Measurements from ENCODE around the gene C11orf21. TPM values are rescaled to one million over a fixed set of nuclear protein-coding genes. Genes with fewer than 3 reads are reported as not detected.

Gene C11orf21
- total RNA-seq, 1 donor, result not detected

- no peak for TF ChIP-seq CTCF (IDR thresholded peaks at IDR 0.05; ENCODE audit: insufficient read depth, low read length)
- DNase-seq (ENCODE audit: low read depth), result no peak
- no peak overlapping the region for H3K4me3 ChIP-seq (ENCODE audit: low read depth, low read length)
Measured at GRCh38 chr11:2273311-2273710, 28.4 kb downstream of the C11orf21 start.

DNA sequence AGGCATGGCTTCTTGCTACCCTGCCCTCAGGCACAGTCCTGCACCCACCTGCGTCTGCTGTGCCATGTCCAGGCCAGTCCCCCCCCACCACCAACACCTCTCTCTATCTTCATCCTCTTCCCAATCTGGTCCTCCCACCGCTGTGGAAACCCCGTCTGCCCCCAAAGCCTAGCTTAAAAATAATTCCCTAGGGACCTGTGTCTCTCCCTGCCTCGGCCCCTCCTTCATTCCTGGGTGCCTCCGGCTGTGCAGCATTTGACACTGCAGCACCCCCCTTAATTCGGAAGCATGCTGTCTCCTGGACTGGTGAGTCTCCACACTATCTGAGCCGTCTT is 28.8 kb downstream of the C11orf21 start:
- no peak for TF ChIP-seq CTCF (IDR thresholded peaks at IDR 0.05; ENCODE audit: insufficient read depth, low read length)
- no peak for DNase-seq (ENCODE audit: low read depth)
- no peak overlapping the region for H3K4me3 ChIP-seq (ENCODE audit: low read depth, low read length)

DNA sequence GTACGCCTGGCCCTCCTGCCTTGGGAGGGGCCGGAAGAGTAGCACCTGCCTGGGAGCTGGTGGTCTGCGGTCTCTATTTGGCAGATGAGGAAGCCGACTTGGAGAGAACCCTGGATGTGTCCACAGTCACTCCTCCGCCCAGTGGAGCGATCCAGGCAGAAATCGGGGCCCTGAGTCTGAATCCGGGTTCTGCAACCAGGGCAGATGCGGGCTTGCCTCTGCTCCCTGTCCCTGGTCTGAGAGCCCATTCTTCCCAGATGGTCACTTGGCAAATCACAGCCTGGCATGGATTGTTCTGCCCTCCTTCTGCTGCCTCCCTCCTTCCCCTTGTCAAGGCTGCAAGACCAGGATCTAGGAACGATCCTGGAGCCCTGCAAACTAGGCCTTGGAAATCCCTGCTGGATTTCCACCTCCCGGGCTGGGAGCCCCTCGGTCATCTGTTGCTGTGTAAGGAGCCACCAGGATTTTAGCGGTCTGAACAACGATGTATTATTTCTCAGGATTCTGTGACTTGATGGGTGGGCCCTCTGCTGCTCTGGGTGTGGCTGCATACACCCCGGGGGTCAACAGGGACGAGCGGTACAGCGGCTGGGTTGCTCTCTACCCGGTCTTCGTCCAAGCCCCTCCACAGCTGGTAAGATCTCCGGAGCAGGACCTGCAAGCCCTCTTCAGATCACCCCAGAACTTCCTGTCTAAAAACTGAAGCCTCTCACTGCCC is 29.3 kb downstream of the C11orf21 start:
- no peak for DNase-seq (ENCODE audit: low read depth)
- H3K4me3 ChIP-seq (ENCODE audit: low read depth, low read length), result no peak overlapping the region
- TF ChIP-seq CTCF (IDR thresholded peaks at IDR 0.05; ENCODE audit: insufficient read depth, low read length), result no peak

GRCh38 chr11:2271327-2272227 is 30.1 kb downstream of the C11orf21 start:
- no peak for TF ChIP-seq CTCF (IDR thresholded peaks at IDR 0.05; ENCODE audit: insufficient read depth, low read length)
- H3K4me3 ChIP-seq (ENCODE audit: low read depth, low read length), result no peak overlapping the region
- no peak for DNase-seq (ENCODE audit: low read depth)

- no peak overlapping the region for H3K4me3 ChIP-seq (ENCODE audit: low read depth, low read length)
- no peak for TF ChIP-seq CTCF (IDR thresholded peaks at IDR 0.05; ENCODE audit: insufficient read depth, low read length)
- no peak for DNase-seq (ENCODE audit: low read depth)
Measured at GRCh38 chr11:2271077-2271326, 30.7 kb downstream of the C11orf21 start.

- H3K4me3 ChIP-seq (ENCODE audit: low read depth, low read length), result no peak within 1 kb of the TSS
- no peak for TF ChIP-seq CTCF (IDR thresholded peaks at IDR 0.05; ENCODE audit: insufficient read depth, low read length)
- no peak for DNase-seq (ENCODE audit: low read depth)
Measured at GRCh38 chr11:2270322-2271076, 31.2 kb downstream of the C11orf21 start, which contains the start of gene ASCL2. Gene ASCL2, minus strand, starts transcription at chr11:2270588. Its CDS starts 256 bp downstream, at chr11:2270332.

Measured in fibroblast of the aortic adventitia (primary cell).